ENCODE measurements around the gene ATXN10.

ATXN10 gene

DNA sequence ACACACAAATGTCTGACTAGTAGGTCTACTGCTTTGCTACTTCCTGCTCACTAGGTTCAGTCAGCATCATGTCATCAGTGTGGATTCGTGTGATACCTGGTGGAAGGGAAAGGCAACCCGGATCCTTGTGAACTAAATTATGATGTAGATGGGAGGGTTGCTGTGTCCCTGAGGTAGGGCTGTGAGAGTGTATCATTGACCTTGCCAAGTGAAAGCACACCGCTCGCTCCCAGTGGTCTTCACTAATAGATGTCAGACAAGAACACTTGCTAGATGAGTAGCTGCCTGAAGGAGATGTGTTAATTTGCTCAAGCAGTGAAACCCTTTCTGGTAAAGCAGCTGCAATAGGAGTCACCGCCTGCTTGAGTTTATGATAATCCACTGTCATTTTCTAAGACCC is 185.9 kb downstream of the ATXN10 start:
- no peak for DNase-seq (ENCODE audit: low read depth in 2 of 2)

DNA sequence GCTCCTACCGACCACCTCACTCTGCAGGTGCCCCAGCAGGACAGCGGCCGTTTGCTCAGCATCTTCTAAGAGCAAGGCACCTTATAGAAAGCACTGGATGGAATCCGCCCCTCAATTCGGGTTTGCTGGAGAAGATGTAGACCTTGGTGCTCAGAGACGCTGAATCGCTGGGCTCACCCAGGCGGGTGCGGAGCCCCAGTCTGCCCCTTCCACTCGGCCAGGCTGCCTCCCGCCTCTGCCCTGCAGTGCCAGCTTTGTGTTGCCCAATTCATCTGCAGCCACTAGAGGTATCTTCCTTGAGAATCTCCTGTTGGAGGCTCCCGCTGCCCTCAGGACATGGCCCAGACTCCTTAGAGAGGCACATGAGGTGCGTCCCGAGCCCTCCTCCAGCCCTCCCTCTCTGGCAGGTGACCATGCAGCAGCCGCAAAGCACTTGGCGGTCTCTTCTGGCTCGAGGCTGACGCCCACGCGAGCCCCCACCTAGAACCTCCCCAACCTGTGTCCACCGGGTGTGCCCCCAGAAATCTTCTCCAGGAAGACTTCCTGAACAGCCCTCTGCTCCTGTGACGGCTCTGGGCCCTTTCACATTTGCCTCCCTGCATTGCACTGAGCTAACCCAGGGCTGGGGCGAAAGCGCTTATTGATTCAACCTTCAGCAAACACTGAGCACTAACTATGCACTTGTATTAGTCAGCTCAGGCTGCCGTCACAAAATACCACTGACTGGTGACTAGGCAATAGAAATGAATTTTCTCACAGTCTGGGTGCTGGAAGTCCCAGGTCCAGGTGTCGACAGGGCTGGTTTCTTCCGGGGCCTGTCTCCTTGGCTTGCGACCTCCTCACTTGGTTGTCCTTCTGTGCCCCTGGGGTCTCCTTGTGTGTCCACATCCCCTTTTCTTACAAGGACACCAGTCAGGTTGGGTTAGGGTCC is 187.9 kb downstream of the ATXN10 start:
- no peak for DNase-seq (ENCODE audit: low read depth in 2 of 2)

DNA sequence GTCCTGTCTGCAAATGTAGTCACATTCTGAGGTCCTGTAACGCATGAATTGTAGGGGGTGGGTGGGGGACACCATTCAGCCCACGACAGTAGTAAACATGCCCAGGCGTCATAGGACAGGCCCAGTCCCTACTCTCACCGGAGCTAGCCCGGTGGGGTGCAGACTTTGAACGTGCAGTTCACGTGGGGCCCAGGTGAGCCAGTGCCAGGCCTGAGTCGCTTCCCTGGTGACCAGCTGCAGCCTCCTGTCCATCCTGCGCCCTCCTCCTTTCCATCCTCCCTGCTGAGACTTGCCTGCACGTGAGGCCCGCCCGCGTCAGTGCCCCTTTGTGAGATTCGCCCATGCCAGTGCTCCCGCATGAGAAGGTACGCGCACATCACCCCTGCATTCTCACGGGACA is 188.6 kb downstream of the ATXN10 start:
- no peak for DNase-seq (ENCODE audit: low read depth in 2 of 2)

DNA sequence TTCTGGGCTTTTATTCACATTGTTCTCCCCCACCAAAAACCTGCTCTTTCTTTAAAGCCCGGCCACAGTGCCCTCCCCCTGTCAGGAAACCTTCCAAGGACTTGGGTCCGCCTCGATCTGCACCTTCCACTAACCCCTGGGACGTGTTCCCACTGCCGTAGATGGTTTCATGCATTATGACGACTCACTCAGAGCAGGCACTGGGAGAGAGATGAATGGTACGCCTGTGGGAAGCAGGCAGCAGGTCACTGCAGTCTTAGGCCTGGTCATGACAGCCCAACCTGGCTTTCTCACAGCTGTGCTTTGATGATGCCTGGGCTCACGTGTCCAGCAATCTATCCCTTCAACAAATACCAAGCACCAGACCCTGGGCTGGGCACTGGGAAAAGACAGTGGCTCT is 189.6 kb downstream of the ATXN10 start:
- no peak for DNase-seq (ENCODE audit: low read depth in 2 of 2)

DNA sequence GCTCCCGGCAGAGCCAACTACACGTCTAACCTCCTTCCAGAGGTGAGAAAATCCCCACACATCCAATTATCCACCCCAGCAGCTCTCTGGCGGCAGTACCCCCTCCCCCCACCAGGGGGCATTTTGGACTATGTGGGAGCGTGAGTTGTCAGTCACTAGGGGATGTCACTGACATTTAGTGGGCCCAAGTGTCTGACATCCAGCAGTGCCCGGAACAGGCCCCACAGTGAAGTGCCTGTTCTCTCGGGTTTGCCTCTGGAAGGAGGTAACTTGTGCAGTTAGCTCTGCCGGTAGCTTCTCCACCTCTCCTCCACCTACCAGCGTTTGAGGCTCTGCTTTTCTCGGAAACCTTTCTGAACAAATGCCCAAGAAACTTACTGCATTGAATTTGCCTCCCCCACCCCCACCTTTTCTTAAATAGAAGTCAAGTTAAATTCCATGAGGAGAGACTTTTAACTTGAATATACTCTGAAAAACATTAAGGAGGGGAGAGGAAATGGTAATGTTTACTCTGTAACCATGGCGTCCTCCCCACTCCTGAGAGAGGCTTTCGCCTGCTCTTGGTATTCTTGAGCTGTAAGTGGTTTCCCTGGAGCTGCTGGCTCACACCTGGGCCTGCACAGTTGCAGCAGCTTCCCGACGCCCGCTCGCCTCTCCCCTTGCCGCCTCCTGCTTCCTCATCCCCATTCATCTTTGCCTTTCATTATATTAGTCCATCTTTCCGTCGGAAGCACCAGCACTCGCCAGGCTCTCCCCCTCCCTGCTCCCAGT is 192.5 kb downstream of the ATXN10 start:
- DNase-seq (ENCODE audit: low read depth in 2 of 2) = peak; percentile 31 to 78

DNA sequence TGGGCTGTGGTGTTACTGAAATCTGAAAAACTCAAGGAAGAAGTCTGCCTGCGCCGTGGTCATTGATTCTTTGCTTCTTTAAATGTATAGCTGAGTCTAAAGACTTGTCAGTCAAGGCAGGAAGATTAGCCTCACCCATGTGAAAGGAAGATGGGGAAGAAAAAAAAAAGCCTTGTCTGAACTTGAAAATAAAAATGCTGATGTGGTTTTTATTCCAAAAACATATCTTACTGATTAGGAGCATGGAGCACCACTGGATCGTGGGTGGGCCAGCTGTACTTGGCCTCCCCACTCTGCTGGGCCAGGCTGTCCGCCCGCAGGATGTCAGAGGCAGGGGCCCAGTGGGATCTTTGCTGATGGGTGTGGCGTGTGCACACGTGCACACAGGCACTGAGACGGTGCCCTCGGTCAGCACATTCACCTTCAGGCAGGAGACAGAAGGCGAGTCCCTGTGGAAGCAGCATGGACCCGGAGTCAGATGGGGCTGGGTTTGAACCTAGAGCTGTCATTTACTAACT is 193.4 kb downstream of the ATXN10 start:
- no peak for DNase-seq (ENCODE audit: low read depth in 2 of 2)

DNA sequence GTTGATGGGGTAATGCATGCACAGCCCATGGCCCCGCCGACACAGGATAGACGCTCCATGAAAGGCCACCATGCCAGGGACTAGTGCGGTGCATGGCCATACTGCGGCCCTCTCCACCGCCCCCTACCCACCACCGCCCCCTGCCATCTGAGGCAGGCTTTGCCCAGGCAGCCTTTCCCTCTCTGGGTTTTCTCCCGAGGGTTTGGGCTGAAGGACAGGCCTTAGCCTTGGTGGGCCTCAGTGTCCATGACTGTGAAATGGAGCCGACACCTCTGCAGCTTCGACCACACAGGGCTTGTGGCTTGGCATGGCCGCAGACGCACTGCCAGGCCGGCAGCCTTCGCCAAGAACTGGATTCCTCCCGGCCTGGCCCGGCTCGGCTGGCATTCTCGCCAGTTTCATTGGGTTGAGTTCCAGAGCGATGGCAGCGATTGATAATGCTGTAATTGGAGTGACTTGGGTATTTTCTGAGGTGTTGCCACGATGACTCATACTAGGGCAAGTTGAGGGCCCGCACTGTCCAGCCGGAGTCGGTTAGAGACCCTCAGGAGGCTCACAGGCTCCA is 194.0 kb downstream of the ATXN10 start:
- DNase-seq (ENCODE audit: low read depth in 2 of 2) = no peak

DNA sequence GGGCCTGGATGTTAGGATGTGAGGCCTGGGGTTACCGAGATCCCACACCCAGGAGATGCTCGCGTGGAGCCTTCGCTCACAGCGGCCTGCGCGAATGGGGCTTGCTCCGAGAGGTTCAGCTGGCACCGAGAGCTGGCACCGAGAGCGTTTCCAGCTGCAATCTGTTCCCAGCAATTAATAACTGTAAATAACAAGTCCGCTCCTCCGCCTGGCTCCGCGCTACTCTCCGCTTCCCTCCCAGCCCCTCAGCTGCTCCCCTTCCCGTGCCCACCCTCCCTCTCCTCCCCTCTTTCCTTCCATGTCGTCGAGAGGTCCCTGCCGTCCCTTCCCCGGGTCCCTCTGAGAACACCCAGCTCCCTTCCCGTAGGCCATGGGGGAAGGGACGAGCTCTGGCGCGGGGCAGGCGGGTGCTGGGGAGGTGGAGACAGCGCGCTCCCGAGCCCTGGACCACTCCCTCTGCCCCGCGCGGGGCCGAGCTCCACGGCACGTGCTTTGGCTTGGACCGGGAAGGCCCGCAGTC is 194.6 kb downstream of the ATXN10 start:
- DNase-seq (ENCODE audit: low read depth in 2 of 2) = no peak

DNA sequence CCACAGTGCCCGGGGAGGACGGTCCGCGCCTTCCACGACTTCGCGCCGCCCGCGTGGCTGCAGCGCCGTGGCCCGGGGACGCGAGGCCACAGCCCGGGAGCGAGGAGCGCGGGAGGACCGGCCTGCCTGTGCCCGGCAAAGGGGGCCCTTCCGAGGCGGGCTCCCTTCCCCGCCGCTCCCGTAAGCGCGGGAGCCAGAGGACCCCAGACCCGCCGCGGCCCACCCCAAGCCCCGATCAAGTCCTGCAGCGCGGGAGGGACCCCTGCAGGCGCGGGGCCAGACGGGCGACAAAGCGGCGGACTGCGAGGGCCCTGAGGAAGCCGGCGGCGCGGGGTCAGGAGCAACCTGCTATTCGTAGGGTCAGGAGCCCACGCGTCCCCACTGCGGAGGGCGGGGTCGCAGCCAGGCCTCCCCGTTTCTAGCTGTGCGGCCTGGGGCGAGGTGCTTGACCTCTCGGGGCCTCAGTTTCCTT is 195.0 kb downstream of the ATXN10 start:
- DNase-seq (ENCODE audit: low read depth in 2 of 2) = no peak

DNA sequence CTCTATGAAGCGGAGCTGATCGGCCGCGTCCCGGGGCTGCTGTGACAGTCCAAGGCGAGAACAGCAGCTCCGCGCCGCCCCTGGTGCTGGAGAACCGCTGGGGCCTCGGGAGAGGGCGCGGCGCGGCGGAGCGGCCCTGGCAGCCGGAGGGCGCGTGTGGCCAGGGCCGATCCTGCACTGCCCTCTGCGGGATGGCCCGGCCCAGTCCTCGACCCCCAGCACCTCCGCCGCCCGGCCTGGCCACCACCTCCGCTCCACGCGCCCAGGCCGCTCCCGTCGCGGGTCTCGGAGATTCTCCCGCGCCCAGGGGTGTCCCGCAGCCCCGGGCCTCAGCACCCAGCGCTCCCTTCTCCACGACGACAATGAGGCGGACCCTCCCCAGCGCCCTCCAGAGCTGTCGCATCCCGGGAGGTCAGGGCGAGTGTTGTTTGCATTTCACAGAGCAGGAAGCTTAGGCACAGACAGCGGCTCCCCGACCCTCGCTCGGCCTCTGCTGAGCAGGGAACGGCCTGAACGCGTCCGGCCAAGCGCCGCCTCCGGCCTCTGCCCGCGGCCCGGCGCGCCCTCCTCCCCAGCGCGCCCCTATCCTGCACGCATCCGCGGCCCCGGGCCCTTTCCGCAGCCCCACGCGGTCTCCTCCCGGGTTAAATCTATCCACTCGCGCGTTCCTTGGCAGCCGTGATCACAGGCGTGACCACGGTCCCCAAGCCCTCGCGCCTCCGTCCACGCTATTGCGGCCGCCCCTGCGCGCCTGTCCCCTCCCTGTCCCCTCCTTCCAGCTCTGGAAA is 195.7 kb downstream of the ATXN10 start:
- DNase-seq (ENCODE audit: low read depth in 2 of 2) = no peak

DNA sequence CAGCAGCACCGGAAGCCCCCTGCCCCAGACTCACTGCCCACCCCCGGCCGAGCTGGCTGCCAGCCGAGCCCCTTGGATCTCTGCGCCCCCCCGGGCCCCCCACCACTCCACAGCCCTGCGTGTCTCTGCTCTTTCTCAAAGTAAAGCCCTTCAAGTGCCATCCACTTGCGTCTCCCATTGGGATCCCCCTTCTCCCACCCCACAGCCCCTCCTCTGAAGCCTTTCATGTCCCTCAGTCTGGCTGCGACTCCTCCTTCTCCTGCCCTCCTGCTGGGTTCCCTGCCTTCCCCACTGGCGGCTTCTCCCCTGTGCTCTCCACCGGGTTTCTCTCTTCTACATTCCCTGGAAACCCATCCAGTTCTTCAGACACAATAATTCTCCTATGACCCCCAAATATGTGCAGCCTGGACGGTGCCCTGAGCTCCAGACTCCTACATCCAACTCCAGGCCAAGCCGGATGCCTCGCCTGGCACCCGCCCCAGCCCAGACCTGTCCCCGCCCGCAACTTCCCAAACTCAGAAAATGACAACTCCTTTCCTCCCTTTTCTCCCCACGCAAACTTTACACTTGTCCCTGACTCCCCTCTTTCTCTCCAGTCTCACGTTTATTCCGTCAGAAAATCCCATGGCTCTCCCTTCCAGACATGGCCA is 196.4 kb downstream of the ATXN10 start:
- no peak for DNase-seq (ENCODE audit: low read depth in 2 of 2)

DNA sequence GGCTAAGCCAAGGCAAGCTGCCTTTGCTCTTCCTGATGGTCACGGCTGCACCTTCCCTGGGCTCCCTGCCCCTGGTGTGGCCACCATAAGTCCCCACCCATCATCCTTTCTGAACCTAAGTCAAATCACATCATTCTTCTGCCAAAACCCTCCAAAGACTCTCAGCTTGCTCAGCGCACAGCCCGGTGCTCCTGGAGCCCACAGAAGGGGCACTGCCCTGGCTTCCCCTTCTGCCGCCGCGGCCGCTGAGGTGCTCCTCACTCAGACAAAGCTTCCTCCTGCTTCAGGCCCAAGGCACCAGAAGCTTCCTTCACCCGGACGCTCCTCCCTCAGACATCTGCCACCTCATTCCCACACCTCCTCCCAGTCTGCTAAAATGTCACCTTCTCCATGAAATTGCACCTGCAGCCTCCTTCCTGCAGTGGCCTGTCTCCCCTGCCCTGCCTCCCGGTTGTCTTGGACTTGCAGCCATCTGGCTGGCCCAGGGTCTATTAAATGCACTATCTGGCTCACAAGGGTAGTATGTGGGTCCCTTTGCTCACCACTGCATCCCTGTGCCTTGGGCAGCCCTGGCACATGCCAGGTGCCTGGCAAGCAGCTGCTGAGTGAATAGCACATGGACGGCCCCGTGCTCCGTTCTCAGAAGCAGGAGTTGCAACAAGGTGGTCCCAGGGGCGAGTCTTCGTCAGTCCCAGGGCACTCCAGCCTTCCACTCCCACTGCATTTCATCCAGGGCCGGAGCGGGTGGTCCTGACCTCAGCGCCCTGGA is 197.1 kb downstream of the ATXN10 start:
- DNase-seq (ENCODE audit: low read depth in 2 of 2) = no peak

DNA sequence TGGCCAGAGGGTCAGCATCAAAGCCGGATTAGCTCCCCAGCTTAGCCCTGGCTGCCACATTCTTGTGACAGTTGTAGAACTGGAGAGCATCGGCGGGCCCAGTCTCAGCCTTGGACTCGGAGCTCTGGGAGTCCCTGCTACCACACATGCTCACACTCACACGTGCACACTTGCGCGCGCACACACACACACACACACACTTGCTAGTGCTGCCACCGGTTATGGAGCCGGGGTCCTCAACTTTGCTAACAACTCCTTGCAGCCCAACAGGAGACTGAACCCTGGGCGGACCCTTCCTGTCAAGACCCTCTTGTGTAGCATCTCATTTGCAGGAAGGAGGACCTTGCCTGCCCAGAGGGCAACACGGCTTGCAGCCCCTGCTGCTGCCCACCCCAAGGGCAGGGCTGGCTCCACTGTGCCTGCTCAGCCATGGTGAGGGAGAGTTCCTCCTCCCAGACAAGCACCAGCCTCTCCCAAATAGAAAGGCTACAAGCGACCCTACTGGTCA is 197.8 kb downstream of the ATXN10 start:
- no peak for DNase-seq (ENCODE audit: low read depth in 2 of 2)

DNA sequence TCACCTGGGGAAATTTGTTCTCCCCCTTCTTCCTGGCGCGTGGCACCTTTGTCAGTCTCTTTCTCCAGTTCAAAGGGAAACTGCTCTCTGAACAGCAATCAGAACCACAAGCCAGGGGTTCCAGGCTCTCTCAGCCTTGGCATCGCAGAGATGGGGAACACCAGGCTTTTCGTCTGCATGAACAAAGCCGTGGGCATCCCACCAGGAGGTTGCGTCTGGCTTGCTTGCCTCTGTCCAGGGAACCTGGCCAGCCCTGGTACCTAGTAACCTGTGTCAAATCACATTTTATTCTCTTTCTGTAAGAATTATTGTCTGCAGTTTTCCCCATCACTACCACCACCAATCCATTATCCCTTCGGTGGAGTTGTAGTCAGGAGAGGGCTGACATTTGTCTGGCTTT is 198.4 kb downstream of the ATXN10 start:
- DNase-seq (ENCODE audit: low read depth in 2 of 2) = no peak

DNA sequence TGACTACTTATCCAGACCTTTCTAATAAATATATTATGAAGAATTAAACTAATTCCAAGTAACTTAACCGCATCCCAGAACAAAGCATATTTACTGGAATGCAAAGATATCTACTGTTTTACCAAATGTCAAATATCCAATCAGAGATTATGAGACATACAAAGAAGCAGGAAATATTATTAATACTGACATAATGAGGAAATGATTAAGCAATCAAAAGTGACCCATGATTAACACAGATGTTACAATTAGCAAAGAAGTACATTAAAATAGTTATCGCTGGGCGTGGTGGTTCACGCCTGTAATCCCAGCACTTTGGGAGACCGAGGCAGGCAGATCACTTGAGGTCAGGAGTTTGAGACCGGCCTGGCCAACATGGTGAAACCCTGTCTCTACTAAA is 200.1 kb downstream of the ATXN10 start:
- DNase-seq (ENCODE audit: low read depth in 2 of 2) = no peak

DNA sequence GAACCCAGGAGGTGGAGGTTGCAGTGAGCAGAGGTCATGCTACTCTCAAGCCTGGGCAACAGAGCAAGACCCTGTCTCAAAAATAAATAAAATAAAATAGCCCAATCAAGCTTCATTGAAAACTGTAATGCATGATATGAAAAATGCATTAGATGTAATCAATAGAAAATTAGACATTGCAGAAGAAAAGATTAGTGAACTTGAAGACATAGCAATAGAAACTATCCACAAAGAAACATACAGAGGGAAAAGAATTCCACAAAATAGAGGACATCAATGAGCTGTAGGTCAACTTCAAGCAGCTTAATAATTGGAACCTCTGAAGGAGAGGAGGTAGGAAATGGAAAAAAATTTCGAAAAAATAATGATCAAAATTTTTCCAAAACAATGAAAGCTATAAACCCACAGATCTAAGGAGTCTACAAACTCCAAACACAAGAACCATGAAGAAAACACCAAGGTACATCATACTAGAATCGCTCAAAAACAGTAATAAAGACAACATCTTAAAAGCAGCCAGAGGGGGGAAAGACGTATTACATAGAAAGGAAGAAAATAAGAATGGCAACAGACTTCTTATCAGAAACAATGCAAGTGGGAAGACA is 201.1 kb downstream of the ATXN10 start:
- no peak for DNase-seq (ENCODE audit: low read depth in 2 of 2)

DNA sequence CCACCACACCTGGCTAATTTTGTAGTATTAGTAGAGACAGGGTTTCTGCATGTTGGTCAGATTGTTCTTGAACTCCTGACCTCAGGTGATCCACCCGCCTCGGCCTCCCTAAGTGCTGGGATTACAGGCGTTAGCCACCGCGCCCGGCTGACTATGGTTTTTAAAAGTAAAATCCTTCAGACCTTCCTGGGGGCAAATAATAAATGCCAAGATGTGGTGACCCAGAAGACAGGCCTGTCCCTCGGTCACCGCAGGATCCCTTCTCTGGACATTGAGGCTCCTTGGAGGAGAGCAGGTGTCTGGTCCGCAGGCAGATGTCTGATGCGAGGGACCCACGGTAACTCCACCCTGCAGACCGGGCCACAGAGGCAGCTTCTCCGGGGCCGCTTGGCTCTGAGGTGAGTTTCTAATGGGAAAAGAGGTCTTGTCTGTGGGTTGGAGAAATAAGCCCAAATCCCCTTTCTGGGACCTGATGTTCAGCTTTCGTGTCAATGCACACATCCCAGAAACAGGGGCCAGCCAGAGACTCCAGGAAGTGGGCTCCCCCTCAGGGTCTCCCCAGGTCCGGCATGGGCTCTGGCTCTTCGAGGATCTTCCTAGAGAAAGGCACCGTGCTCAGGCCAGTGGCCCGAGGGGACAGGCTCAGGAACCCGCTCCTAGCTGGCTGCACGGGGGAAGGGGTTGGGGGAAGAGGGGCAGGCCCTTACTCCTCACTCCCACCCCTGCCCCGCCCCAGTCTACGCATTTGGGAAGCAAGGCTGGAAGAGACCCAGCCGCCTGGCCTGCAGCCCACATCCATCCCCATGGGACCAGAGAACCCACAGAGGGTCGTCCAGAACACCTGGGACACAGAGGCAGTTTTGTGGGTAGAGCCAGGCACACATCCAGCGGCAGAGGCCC is 204.8 kb downstream of the ATXN10 start:
- no peak for DNase-seq (ENCODE audit: low read depth in 2 of 2)

DNA sequence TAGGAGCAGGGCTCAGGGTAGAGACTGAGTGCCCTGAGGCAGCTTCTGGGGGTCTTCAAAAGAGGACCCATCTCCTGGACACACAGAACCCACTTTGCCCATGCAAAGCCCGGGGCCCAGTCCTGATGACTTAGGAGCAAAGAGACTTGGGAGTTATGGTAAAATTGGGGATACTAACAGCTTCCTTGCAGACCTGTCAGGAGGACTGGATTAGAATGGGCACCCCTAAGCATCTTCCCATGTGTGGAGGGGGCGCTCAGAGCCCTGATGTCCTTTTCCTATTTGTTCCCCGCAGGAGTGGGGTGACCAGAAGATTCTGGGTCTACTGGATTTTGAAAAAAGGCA is 205.4 kb downstream of the ATXN10 start:
- no peak for DNase-seq (ENCODE audit: low read depth in 2 of 2)

Measured in stimulated activated CD4-positive, alpha-beta T cell treated with anti-CD3 and anti-CD28 coated beads, Interleukin-12 subunit alpha, Interleukin-12 subunit beta, amount 100 ng/mL, for 24 hours (primary cell).